RWPE1 (cell line): Measurements from ENCODE around the gene RNF41.
A peak's percentile ranks its signal among the peaks of the same experiment; 100 is the strongest.
"Not testable (repeated sequence)": the region's sequence is repeated elsewhere in the genome, so short reads cannot be mapped to it uniquely, and the experiment has no call there.

Source experiments
- CTCF ChIA-PET: fragments of 350-600 bp; sonication (Branson Sonifier 250); formaldehyde crosslinking; extraction: SDS; loops from one replicate; lab custom pipeline; 2021; lab: Yijun Ruan, JAX
- POLR2A ChIA-PET: fragments of 400-600 bp; formaldehyde crosslinking; extraction: SDS; loops from one replicate; lab custom pipeline; 2020; ENCODE audit warnings: antibody characterized with exemption; ENCODE audit not compliant: low non-redundant PET; lab: Yijun Ruan, JAX
- DNase-seq: peaks from one replicate; pipeline ENCODE4 v3.0.0; 2012; ENCODE audit warnings: low spot score
- H3K27ac ChIP-seq: fragments of 450-650 bp; 2 replicates; pipeline ENCODE4 v1.5.1; 2017
- CTCF ChIP-seq: fragments of 450-650 bp; conservative IDR thresholded peaks from 2 replicates; pipeline ENCODE4 v1.5.1; 2017; ENCODE audit warnings: low read depth, mild to moderate bottlenecking

RNF41 gene

GRCh38 chr12:56221757-56222530 is at the start of gene RNF41:
TSS of gene RNF41 (minus strand) at chr12:56221922. CDS start at chr12:56214047, 7,875 bp downstream.
- H3K27ac ChIP-seq: peak within 1 kb of the TSS; percentile 97
- no peak for TF ChIP-seq CTCF
- ChIA-PET POLR2A (interaction anchor here (0.5 to 1.6 kb wide), 6 partner anchors 16 to 77 kb away, joined by 3 to 7 read pairs (median 3); partner anchors contain the start of gene SMARCC2), CTCF (interaction anchor here (0.5 to 1.8 kb wide), 8 partner anchors 15 to 855 kb away, joined by 3 to 11 read pairs (median 3); partner anchors contain the start of genes SMARCC2 and SUOX)
- peak; percentile 98 for DNase-seq

- no peak overlapping the region for H3K27ac ChIP-seq
- DNase-seq: no peak
- no peak; the same call in 1 of the 2 replicates for TF ChIP-seq CTCF
- CTCF ChIA-PET: interaction anchor here (0.6 to 1.2 kb wide), 6 partner anchors 9 to 87 kb away, joined by 3 to 5 read pairs (median 4); partner anchors contain the start of gene ANKRD52
- POLR2A ChIA-PET: no interaction called here
These were observed 49.3 kb upstream of the RNF41 start for GRCh38 chr12:56271031-56271430.

- TF ChIP-seq CTCF: no peak
- DNase-seq: no peak
- ChIA-PET CTCF (interaction anchor here (0.6 kb wide), 3 partner anchors 30 to 212 kb away, joined by 3 to 7 read pairs (median 3); no protein-coding TSS in a partner anchor), POLR2A (interaction anchor here (0.6 kb wide), 2 partner anchors 11 to 32 kb away, joined by 3 to 8 read pairs; no protein-coding TSS in a partner anchor)
- H3K27ac ChIP-seq: peak overlapping the region; percentile 87
These were observed 45.8 kb upstream of the RNF41 start for GRCh38 chr12:56267443-56268071.

GRCh38 chr12:56266693-56267442 is 45.1 kb upstream of the RNF41 start, which contains the start of gene COQ10A:
TSS of gene COQ10A (plus strand) at chr12:56266942. CDS start at chr12:56267119, 177 bp downstream.
- POLR2A ChIA-PET: interaction anchor here (0.7 kb wide), 1 partner anchor 25 kb away, joined by 3 read pairs; no protein-coding TSS in a partner anchor

GRCh38 chr12:56266068-56266692 is 44.5 kb upstream of the RNF41 start:
- peak overlapping the region; percentile 87 for H3K27ac ChIP-seq
- ChIA-PET POLR2A (interaction anchor here (0.7 kb wide), 1 partner anchor 25 kb away, joined by 3 read pairs; no protein-coding TSS in a partner anchor), CTCF (interaction anchor here (0.6 to 1.1 kb wide), 6 partner anchors 8 to 342 kb away, joined by 3 to 5 read pairs (median 4); partner anchors contain the start of gene ANKRD52)
- not testable (repeated sequence) for DNase-seq

More at GRCh38 chr12:56266693-56267442, 45.1 kb upstream of the RNF41 start, which contains the start of gene COQ10A:
- CTCF ChIA-PET: interaction anchor here (0.6 to 1.1 kb wide), 9 partner anchors 9 to 341 kb away, joined by 3 to 7 read pairs (median 4); partner anchors contain the start of gene ANKRD52
- peak within 1 kb of the TSS; percentile 87 for H3K27ac ChIP-seq
- TF ChIP-seq CTCF: peak; percentile 53
- DNase-seq: peak; percentile 86

- DNase-seq, POLR2A ChIA-PET, CTCF ChIA-PET: not testable (repeated sequence)
- H3K27ac ChIP-seq: peak overlapping the region; percentile 76
These were observed 41.2 kb upstream of the RNF41 start for GRCh38 chr12:56262955-56263354.
